Activated CD8-positive, alpha-beta memory T cell treated with anti-CD3 and anti-CD28 coated beads, Interleukin-2, amount 50 U/mL, for 24 hours (primary cell): ENCODE results near the gene PNRC1.
"Not testable (repeated sequence)": the region's sequence is repeated elsewhere in the genome, so short reads cannot be mapped to it uniquely, and the experiment has no call there.

Source experiments
- DNase-seq: peaks from one replicate; pipeline ENCODE4 v3.0.0-alpha.2; 2020; ENCODE audit errors: extremely low read depth

PNRC1 gene

GRCh38 chr6:89110284-89110683, 29.7 kb downstream of the PNRC1 start:
- no peak for DNase-seq

GRCh38 chr6:89111933-89112332, 31.4 kb downstream of the PNRC1 start:
- DNase-seq = no peak

GRCh38 chr6:89116702-89117101, 36.2 kb downstream of the PNRC1 start:
- DNase-seq = no peak

- DNase-seq = no peak
These were observed 36.9 kb downstream of the PNRC1 start, which contains the start of gene SRSF12 for GRCh38 chr6:89117211-89118108. TSS of gene SRSF12 (minus strand) at chr6:89118071. CDS start at chr6:89117887, 184 bp downstream.

GRCh38 chr6:89118931-89119330, 38.4 kb downstream of the PNRC1 start:
- DNase-seq = no peak

- no peak for DNase-seq
These were observed 39.8 kb downstream of the PNRC1 start for GRCh38 chr6:89120371-89120770.

- DNase-seq = no peak
These were observed 41.4 kb downstream of the PNRC1 start for GRCh38 chr6:89121934-89122333.

- no peak for DNase-seq
These were observed 42.1 kb downstream of the PNRC1 start for GRCh38 chr6:89122625-89123024.

- DNase-seq = not testable (repeated sequence)
These were observed 47.7 kb downstream of the PNRC1 start for GRCh38 chr6:89128256-89128671.

GRCh38 chr6:89131599-89131998, 51.0 kb downstream of the PNRC1 start:
- no peak for DNase-seq

- DNase-seq = no peak
These were observed 51.5 kb downstream of the PNRC1 start for GRCh38 chr6:89132057-89132456.

GRCh38 chr6:89133981-89134380, 53.4 kb downstream of the PNRC1 start:
- DNase-seq = no peak

- no peak for DNase-seq
These were observed 54.2 kb downstream of the PNRC1 start for GRCh38 chr6:89134723-89135122.
